ENCODE measurements around the gene PLXNA4. TPM values are rescaled to one million over a fixed set of nuclear protein-coding genes. Genes with fewer than 3 reads are reported as not detected.

PLXNA4 gene
- total and polyA plus RNA-seq, 4 donors, result 0.04 to 1.1 (median 0.41) TPM

- Histone ChIP-seq H3K9me3 (ENCODE audit: control insufficient read depth in 4 of 4, low read length in 3 of 4) (no peaks in the 10 kb centered on the region), H3K27ac (ENCODE audit: low read depth in 1 of 2, low read length in 2 of 2) (no peak overlapping the region), H3K4me1 (ENCODE audit: control insufficient read depth in 4 of 4, insufficient read depth in 4 of 4, low read length in 3 of 4) (peaks cover 7 to 26% (median 17%) of the 10 kb centered on the region in 4 donors), H3K9ac (ENCODE audit: low read depth in 1 of 2, low read length in 2 of 2) (no peak overlapping the region), H3K4me3 (ENCODE audit: low read depth in 1 of 3, low read length in 3 of 3) (no peak overlapping the region), H3K36me3 (ENCODE audit: control insufficient read depth in 4 of 4, insufficient read depth in 3 of 4, low read depth in 1 of 4, low read length in 3 of 4) (no peaks in the 10 kb centered on the region), H3K27me3 (ENCODE audit: control insufficient read depth in 4 of 4, insufficient read depth in 4 of 4, low read length in 3 of 4) (peaks cover 0 to 14% (median 0%) of the 10 kb centered on the region in 4 donors)
- TF ChIP-seq RAD21 (IDR thresholded peaks at IDR 0.05) (no peak), SP1 (IDR thresholded peaks at IDR 0.05) (no peak), FOXA1 (IDR thresholded peaks at IDR 0.05) (no peak), JUND (IDR thresholded peaks at IDR 0.05) (no peak), TAF1 (conservative IDR thresholded peaks at IDR 0.05) (no peak), MAX (IDR thresholded peaks at IDR 0.05) (no peak), FOXA2 (IDR thresholded peaks at IDR 0.05) (no peak), YY1 (IDR thresholded peaks at IDR 0.05) (no peak), REST (IDR thresholded peaks at IDR 0.05) (no peak), HNF4A (conservative IDR thresholded peaks at IDR 0.05) (no peak), GABPA (IDR thresholded peaks at IDR 0.05 in 1 of 2, conservative IDR thresholded peaks at IDR 0.05 in 1 of 2) (no peak), HNF4G (IDR thresholded peaks at IDR 0.05) (no peak), NR2F2 (IDR thresholded peaks at IDR 0.05) (no peak)
- 30% methylated on average over 13 of the region's 13 CpGs for WGBS
- DNase-seq (ENCODE audit: low spot score), result no peak
Observed at GRCh38 chr7:132573251-132573955, 2.9 kb downstream of the PLXNA4 start.

- Histone ChIP-seq H3K4me1 (ENCODE audit: control insufficient read depth in 4 of 4, insufficient read depth in 4 of 4, low read length in 3 of 4) (peaks cover 7 to 25% (median 17%) of the 10 kb centered on the region in 4 donors), H3K9ac (ENCODE audit: low read depth in 1 of 2, low read length in 2 of 2) (no peak overlapping the region), H3K27me3 (ENCODE audit: control insufficient read depth in 4 of 4, insufficient read depth in 4 of 4, low read length in 3 of 4) (peaks cover 0 to 14% (median 0%) of the 10 kb centered on the region in 4 donors), H3K36me3 (ENCODE audit: control insufficient read depth in 4 of 4, insufficient read depth in 3 of 4, low read depth in 1 of 4, low read length in 3 of 4) (no peaks in the 10 kb centered on the region), H3K9me3 (ENCODE audit: control insufficient read depth in 4 of 4, low read length in 3 of 4) (no peaks in the 10 kb centered on the region), H3K27ac (ENCODE audit: low read depth in 1 of 2, low read length in 2 of 2) (no peak overlapping the region), H3K4me3 (ENCODE audit: low read depth in 1 of 3, low read length in 3 of 3) (no peak overlapping the region)
- WGBS, result 54% methylated on average over 3 of the region's 3 CpGs
- no peak for TF ChIP-seq SP1 (IDR thresholded peaks at IDR 0.05)
- no peak for DNase-seq (ENCODE audit: low spot score)
Observed at GRCh38 chr7:132572526-132572925, 3.7 kb downstream of the PLXNA4 start.

GRCh38 chr7:132571970-132572369, 4.3 kb downstream of the PLXNA4 start:
- WGBS, result 60% methylated on average over 2 of the region's 2 CpGs

More at GRCh38 chr7:132571970-132572369, 4.3 kb downstream of the PLXNA4 start:
- no peaks in the 10 kb centered on the region for H3K36me3 ChIP-seq (ENCODE audit: control insufficient read depth in 4 of 4, insufficient read depth in 3 of 4, low read depth in 1 of 4, low read length in 3 of 4)
- peaks cover 7 to 23% (median 17%) of the 10 kb centered on the region in 4 donors for H3K4me1 ChIP-seq (ENCODE audit: control insufficient read depth in 4 of 4, insufficient read depth in 4 of 4, low read length in 3 of 4)
- no peak overlapping the region for H3K27ac ChIP-seq (ENCODE audit: low read depth in 1 of 2, low read length in 2 of 2)
- no peak for DNase-seq (ENCODE audit: low spot score)
- no peak overlapping the region for H3K4me3 ChIP-seq (ENCODE audit: low read depth in 1 of 3, low read length in 3 of 3)
- H3K9ac ChIP-seq (ENCODE audit: low read depth in 1 of 2, low read length in 2 of 2), result no peak overlapping the region
- TF ChIP-seq FOXA2 (IDR thresholded peaks at IDR 0.05) (no peak), CTCF (IDR thresholded peaks at IDR 0.05; ENCODE audit: low read depth, low read length, missing input control) (no peak), ATF3 (IDR thresholded peaks at IDR 0.05) (no peak), JUND (IDR thresholded peaks at IDR 0.05) (no peak), HNF4G (IDR thresholded peaks at IDR 0.05) (no peak), REST (IDR thresholded peaks at IDR 0.05) (no peak)
- H3K27me3 ChIP-seq (ENCODE audit: control insufficient read depth in 4 of 4, insufficient read depth in 4 of 4, low read length in 3 of 4), result peaks cover 0 to 14% (median under 1%) of the 10 kb centered on the region in 4 donors
- H3K9me3 ChIP-seq (ENCODE audit: control insufficient read depth in 4 of 4, low read length in 3 of 4), result no peaks in the 10 kb centered on the region
